Effector memory CD8-positive, alpha-beta T cell (primary cell): ENCODE results near the gene RNF208.

Experiments used
- ATAC-seq: fragments of 150-1000 bp; cut with Tn5 transposase; replicated peaks from 2 replicates; pipeline ENCODE4 v1.10.0; 2021; ENCODE audit warnings: mild to moderate bottlenecking, moderate library complexity
- DNase-seq, 3 experiments: peaks; one replicate each; pipeline ENCODE4 v3.0.0; 2021
- H3K27ac Mint-ChIP-seq, 2 donors: one replicate each; pipeline ENCODE4 v1.8.0; 2022; ENCODE audit warnings: mild to moderate bottlenecking in 2 of 2, mixed read lengths in 2 of 2, moderate library complexity in 2 of 2
- H3K27me3 Mint-ChIP-seq, 2 donors: one replicate each; pipeline ENCODE4 v1.8.0; 2022; ENCODE audit warnings: mixed read lengths in 2 of 2
- H3K36me3 Mint-ChIP-seq: one replicate; pipeline ENCODE4 v1.8.0; 2022; ENCODE audit warnings: mild to moderate bottlenecking, moderate library complexity, mixed read lengths; ENCODE audit not compliant: insufficient read depth
- H3K4me1 Mint-ChIP-seq, 2 donors: one replicate each; pipeline ENCODE4 v1.8.0; 2022; ENCODE audit warnings: low read depth in 2 of 2, mixed read lengths in 2 of 2
- H3K4me3 Mint-ChIP-seq, 2 donors: one replicate each; pipeline ENCODE4 v1.8.0; 2022; ENCODE audit warnings: mild to moderate bottlenecking in 2 of 2, mixed read lengths in 2 of 2, moderate library complexity in 2 of 2
- H3K9me3 Mint-ChIP-seq, 2 donors: one replicate each; pipeline ENCODE4 v1.8.0; 2022; ENCODE audit warnings: mixed read lengths in 2 of 2

RNF208 gene

DNA sequence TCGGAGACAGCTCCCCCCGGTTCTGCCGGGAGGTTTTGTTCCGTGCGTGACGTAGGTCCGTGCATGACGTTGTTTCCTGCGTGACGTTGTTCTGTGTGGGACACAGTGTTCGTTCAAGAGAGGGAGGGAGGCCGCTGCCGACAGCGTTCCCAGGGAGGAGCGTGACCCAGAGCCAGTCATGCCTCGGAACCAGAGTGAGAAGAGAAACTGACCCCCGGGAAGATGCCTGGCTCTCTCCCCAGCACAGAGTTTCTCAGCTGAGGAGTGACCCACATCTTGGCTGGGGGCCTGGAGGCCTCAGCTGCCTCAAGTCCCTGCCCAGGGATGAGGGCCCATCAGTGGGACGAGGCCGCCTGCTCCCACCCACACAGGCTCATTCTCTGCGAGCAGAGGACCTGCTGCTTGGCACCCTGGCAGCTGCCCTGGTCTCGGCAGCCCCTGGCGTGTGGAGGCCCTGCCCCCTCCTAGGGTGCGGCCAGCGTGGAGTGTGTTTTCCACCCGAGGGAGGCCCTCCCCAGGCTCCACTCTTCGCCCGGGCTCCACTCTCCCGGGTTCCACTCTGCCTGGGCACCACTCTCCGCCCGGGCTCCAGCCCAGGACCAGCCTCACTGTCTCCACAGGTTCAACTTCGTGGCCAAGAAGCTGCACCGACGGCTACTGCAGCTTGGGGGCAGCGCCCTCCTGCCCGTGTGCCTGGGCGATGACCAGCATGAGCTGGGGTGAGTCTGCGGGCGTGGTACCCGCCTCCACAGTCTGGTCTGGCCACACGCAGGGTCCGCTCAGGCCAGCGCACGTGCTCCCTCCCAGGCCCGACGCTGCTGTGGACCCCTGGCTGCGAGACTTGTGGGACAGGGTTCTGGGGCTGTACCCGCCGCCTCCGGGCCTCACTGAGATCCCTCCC, 8.6 kb downstream of the RNF208 start:
- no peak overlapping the region for H3K27ac Mint-ChIP-seq
- H3K36me3 Mint-ChIP-seq, result peaks cover 16% of the 10 kb centered on the region
- ATAC-seq (no peak), DNase-seq (no peak)
- peaks cover 0 to 5% of the 10 kb centered on the region in 2 donors for H3K4me1 Mint-ChIP-seq
- H3K4me3 Mint-ChIP-seq, result no peak overlapping the region
- H3K27me3 Mint-ChIP-seq, result no peaks in the 10 kb centered on the region
- no peaks in the 10 kb centered on the region for H3K9me3 Mint-ChIP-seq

DNA sequence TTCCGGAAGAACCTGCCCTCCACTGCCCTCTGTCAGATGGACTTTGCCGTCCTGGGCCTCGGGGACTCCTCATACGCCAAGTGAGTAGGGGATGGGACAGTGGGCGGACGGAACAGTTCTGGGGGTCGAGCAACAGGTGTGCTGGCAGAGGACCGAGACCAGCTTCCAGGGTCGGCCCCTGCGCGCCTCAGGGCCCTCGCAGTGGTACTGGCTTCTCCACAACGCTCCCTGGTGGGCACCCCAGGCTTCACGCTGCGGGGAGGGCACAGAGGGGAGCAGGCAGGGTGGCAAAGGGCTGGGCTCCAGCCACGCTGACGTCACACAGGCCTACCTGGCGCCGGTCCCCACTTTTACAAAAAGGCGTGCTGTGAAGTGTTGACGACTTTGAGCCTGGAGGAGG, 9.5 kb downstream of the RNF208 start:
- H3K9me3 Mint-ChIP-seq, result no peaks in the 10 kb centered on the region
- DNase-seq (no peak), ATAC-seq (no peak)
- peaks cover 21% of the 10 kb centered on the region for H3K36me3 Mint-ChIP-seq
- H3K27ac Mint-ChIP-seq, result no peak overlapping the region
- no peaks in the 10 kb centered on the region for H3K27me3 Mint-ChIP-seq
- H3K4me3 Mint-ChIP-seq, result no peak overlapping the region
- H3K4me1 Mint-ChIP-seq, result peaks cover 3 to 7% of the 10 kb centered on the region in 2 donors

DNA sequence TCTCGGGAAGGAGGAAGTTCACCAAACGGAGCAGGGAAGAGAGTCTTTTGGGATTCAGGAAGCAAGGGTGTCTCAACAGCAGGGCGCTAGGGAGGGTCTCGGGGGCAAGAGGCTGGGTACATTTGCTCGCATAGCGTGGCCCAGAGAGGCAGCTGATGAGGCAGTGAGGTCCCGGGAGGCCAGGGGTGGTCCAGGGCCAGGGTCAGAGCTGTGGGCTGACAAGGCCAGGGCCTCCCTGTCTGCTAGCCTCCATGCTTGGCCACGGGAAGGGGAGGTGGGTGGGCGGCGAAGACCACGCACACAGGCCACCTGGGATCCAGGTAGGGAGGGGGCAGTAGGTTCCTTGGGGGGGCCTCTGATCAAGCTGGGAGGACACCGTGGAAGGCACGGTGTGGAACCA, 10.5 kb downstream of the RNF208 start:
- H3K27ac Mint-ChIP-seq, result peak overlapping the region in 1 of 2 donors; percentile 72
- DNase-seq (no peak), ATAC-seq (no peak)
- peaks cover 13 to 17% of the 10 kb centered on the region in 2 donors for H3K4me1 Mint-ChIP-seq
- H3K9me3 Mint-ChIP-seq, result no peaks in the 10 kb centered on the region
- H3K36me3 Mint-ChIP-seq, result peaks cover 22% of the 10 kb centered on the region
- H3K4me3 Mint-ChIP-seq, result no peak overlapping the region
- no peaks in the 10 kb centered on the region for H3K27me3 Mint-ChIP-seq

DNA sequence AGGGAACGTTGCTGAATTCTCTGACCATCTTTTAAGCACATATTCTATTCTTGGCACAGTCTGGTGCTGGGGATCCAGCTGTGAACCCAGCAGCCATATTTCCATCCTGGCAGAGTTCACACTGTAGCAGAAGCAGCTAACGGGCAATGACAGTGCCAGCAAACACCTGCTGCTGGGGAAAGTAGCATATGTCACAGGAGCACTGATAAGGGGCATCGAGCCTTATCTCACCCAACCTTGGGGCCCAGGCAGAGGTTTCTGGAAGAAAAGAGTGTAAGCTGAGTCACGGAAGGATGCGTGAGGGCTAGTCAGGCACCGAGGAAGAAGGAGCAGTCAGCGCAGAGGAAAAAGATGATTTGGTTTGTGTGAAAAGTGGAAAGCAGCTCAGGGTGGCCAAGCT, 15.4 kb downstream of the RNF208 start:
- Mint-ChIP-seq H3K9me3 (no peaks in the 10 kb centered on the region), H3K4me1 (peaks cover 26 to 34% of the 10 kb centered on the region in 2 donors), H3K4me3 (peak overlapping the region; percentile 91 to 94), H3K36me3 (peaks cover 46% of the 10 kb centered on the region), H3K27ac (peak overlapping the region; percentile 96 to 97), H3K27me3 (no peaks in the 10 kb centered on the region)
- ATAC-seq (no peak), DNase-seq (no peak)

DNA sequence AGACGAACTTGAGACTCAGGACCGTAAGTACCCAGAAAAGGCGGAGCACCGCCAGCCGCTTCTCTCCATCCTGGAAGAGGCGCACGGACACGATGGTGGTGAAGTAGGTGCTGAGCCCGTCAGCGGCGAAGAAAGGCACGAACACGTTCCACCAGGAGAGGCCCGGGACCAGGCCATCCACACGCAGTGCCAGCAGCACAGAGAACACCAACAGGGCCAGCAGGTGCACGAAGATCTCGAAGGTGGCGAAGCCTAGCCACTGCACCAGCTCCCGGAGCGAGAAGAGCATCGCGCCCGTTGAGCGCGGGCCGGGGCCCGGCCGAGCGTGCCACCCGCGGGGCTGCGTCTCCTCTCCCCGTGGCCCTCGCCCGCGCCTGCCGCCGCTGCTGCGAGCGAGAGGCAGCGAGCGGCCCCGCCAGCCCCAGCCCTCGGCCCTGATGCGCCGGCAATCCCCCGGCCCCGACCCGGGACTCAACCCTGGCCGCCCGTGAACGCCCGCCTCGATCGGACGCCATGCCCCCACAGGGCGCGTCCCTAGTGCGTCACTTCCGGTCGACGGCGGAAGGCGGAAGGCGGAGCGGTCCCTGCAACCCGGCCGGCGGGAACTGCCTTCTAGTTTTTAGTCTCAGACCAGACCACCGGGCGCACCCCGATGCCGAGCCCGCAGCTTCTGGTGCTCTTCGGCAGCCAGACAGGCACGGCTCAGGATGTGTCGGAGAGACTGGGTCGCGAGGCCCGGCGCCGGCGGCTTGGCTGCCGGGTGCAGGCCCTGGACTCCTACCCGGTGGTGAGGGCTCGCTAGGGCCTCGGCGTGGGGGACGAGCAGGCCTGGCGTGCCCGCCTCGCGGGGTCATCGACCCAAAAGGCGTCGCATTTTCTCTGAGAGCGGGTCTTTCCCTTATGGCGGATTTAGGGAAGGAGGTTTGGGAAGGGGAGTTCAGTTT, 16.6 kb downstream of the RNF208 start, which contains the start of the genes NDOR1 and TMEM203:
NDOR1 (plus strand) TSS at position 575 of the 944 bp plus-strand sequence; CDS start at position 653, 78 bp downstream.
TMEM203 (minus strand) TSS at position 523 of the 944 bp plus-strand sequence; CDS start at position 289, 234 bp downstream.
- peaks cover 26 to 40% of the 10 kb centered on the region in 2 donors for H3K4me1 Mint-ChIP-seq
- DNase-seq (peak; percentile 93 to 95 (median 94)), ATAC-seq (peak; percentile 60)
- H3K27me3 Mint-ChIP-seq, result no peaks in the 10 kb centered on the region
- H3K27ac Mint-ChIP-seq, result peak within 1 kb of the TSS; percentile 96 to 97
- H3K4me3 Mint-ChIP-seq, result peak within 1 kb of the TSS; percentile 91 to 94
- no peaks in the 10 kb centered on the region for H3K9me3 Mint-ChIP-seq
- H3K36me3 Mint-ChIP-seq, result peaks cover 45% of the 10 kb centered on the region

DNA sequence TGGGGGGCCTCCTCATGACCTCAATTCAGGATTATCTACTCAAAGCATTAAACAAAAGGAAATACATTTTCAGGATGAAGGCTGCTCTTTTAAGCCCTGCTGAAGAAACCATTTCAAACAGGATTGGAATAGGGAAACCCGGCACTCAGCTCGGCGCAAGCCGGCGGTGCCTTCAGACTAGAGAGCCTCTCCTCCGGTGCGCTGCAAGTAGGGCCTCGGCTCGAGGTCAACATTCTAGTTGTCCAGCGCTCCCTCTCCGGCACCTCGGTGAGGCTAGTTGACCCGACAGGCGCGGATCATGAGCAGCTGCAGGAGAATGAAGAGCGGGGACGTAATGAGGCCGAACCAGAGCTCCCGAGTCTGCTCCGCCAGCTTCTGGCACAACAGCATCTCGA, 17.3 kb downstream of the RNF208 start:
- DNase-seq (no peak), ATAC-seq (no peak)
- Mint-ChIP-seq H3K36me3 (peaks cover 40% of the 10 kb centered on the region), H3K4me1 (peaks cover 26 to 40% of the 10 kb centered on the region in 2 donors), H3K9me3 (no peaks in the 10 kb centered on the region), H3K4me3 (peak overlapping the region; percentile 91 to 94), H3K27me3 (no peaks in the 10 kb centered on the region), H3K27ac (peak overlapping the region; percentile 96 to 97)

DNA sequence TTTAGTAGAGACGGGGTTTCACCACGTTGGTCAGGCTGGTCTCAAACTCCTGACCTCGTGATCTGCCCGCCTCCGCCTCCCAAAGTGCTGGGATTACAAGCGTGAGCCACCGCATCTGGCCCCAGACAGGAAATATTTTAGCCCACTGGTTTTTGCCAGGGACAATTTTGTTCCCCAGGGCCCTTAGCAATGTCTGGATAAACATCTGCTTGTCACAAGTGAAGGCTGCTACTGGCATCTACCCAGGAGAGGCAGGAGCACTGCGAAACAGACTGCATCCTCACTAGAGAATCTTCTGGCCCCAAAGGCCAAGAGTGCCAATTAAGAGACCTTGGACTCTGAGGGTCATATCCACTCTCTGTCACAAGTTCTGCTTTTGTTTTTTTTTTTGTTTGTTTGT, 19.1 kb downstream of the RNF208 start:
- Mint-ChIP-seq H3K27ac (no peak overlapping the region), H3K4me1 (peaks cover 29 to 40% of the 10 kb centered on the region in 2 donors), H3K9me3 (no peaks in the 10 kb centered on the region), H3K4me3 (peak overlapping the region in 1 of 2 donors; percentile 85), H3K36me3 (peaks cover 40% of the 10 kb centered on the region), H3K27me3 (no peaks in the 10 kb centered on the region)
- ATAC-seq (no peak), DNase-seq (no peak)

DNA sequence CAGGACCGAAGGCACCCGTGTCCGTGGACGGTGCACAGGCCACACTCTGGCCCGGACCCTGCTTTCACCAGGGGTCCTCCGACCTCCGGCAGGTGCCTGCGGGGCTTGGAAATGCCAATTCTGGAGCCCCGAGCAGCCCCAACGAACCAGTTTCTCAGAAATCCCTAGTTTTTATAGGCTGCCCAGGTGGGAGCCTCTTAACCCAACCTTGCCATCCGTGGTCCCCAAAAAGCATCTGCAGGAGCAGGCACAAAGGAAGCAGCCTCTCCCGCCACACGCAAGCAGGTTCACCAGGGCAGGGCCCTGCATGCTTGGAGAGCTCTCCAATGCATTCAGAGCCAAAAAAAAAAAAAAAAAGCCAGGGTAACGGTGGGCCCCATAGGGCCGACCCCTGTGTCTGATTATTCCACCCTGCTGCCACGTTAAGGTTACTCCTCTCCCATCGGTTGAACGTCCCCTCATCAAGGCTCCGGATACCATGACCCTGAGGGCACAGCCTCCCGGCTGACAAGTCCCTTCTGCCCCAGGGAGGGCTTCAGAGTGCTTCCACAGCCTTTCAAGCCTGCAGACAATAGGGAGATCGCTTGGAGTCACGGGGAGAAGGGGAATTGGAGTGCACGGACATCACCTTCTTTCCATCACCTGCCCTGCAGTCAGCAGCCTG, 20.7 kb downstream of the RNF208 start:
- H3K9me3 Mint-ChIP-seq, result no peaks in the 10 kb centered on the region
- peaks cover 14 to 27% of the 10 kb centered on the region in 2 donors for H3K4me1 Mint-ChIP-seq
- peak overlapping the region; percentile 85 for H3K4me3 Mint-ChIP-seq
- no peaks in the 10 kb centered on the region for H3K27me3 Mint-ChIP-seq
- DNase-seq, result no peak
- H3K36me3 Mint-ChIP-seq, result peaks cover 33% of the 10 kb centered on the region
- ATAC-seq, result no peak
- H3K27ac Mint-ChIP-seq, result peak overlapping the region; percentile 81 to 89

DNA sequence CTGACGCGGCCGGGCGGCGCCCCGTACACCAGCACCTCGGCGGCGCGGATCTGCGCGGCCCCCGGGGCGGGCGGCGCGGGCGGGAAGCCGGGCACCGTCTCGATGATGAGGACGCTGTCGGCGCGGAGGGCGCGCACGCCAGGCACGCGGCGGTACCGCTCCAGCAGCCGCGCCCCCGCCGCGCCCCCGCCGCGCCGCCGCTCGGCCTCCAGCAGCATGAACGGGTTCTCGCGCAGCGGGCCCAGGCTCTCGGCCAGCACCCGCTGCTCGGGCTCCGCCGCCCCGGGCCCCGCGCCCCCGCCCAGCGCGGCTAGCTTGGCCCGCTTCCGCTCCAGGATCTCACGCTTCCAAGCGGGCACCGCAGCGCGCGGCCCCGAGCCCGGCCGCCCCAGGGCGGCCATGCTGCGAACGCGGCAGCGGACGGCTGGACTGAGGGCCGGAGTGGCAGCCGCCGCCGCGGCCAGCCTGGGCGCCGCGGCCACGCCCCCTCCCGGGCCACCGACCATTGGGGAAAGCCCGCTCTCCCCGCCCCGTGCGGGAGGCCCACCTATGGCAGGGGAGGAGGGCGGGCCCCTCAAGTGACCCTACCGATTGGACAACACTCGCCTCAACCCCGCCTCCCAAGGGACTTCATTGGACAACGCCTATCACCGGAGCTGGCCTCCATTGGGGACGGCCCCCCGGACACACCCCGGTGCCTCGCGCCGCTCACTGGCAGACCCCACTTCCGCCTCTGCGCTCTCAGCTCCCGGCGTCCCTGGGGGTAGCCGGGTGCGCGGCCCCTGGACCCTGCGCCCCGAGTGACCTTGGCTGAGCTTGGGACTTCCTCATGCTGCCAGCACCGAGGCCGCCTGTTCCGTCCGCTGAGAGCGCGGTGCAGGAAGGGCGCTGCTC, 21.5 kb downstream of the RNF208 start, which contains the start of gene TPRN:
TPRN (minus strand) TSS at position 431 of the 894 bp plus-strand sequence; CDS start at position 401, 30 bp downstream.
- Mint-ChIP-seq H3K36me3 (peaks cover 25% of the 10 kb centered on the region), H3K27ac (peak within 1 kb of the TSS; percentile 81 to 89), H3K9me3 (no peaks in the 10 kb centered on the region), H3K4me3 (peak within 1 kb of the TSS; percentile 85), H3K27me3 (no peaks in the 10 kb centered on the region), H3K4me1 (peaks cover 8 to 20% of the 10 kb centered on the region in 2 donors)
- peak; percentile 97 to 98 (median 97) for DNase-seq
- ATAC-seq, result peak; percentile 90

DNA sequence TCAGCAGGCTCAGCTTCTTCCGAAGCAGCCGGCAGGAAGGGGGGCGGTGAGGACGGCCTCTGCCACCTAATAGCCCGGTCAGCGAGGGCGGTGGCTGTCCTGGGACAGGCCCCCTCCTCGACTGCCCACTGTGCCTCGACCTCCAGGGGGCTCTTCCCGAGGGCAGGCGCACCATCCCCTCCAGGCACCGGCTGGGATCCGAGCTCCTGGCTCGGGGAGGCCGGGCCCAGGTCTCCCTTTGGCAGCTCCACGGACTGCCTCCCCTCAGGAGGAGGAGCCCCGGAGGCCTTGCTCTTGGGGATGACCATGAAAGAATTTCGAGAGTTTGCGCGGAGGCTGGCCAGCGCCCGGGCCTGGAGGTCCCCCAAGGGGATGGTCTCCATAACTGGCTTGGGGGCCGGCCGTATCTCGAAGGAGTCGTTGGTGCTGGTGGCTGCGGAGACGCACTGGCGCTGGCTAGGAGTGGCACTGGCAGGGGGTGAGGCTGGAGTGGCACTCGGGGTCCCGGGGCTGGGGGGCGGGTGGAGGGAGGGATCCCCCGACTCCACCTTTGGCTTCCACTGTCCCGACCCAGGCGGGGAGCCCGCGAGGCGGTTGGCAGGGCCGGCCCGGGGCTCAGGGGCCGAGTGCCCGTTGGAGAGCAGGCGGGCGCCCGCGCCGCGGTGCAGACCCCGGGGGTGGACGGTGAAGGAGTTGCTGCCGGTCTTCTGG, 22.5 kb downstream of the RNF208 start:
- DNase-seq (no peak), ATAC-seq (no peak)
- H3K27ac Mint-ChIP-seq, result peak overlapping the region in 1 of 2 donors; percentile 83
- H3K9me3 Mint-ChIP-seq, result no peaks in the 10 kb centered on the region
- H3K4me1 Mint-ChIP-seq, result peaks cover 8 to 16% of the 10 kb centered on the region in 2 donors
- no peaks in the 10 kb centered on the region for H3K27me3 Mint-ChIP-seq
- H3K4me3 Mint-ChIP-seq, result peak overlapping the region; percentile 77 to 85
- H3K36me3 Mint-ChIP-seq, result peaks cover 15% of the 10 kb centered on the region

DNA sequence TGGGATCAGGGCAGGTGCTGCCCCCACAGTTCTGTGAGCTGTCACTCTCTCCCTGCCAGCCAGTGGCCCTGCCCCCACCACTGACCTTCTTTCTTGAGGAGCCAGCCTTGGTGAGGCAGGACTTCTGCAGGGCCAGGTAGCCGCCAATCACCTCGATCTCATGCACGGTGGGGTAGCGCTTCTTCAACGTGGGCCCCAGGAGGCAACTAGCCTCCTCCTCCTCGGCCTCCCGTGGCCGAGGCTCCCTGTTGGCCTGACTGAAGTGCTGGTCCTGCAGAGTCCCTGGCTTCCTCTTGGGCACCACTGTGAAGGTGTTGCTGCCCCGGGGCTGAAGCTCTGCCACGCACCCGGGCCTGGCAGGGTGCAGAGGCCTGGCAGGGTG, 23.1 kb downstream of the RNF208 start:
- Mint-ChIP-seq H3K27ac (no peak overlapping the region), H3K9me3 (no peaks in the 10 kb centered on the region), H3K4me1 (peaks cover 8 to 14% of the 10 kb centered on the region in 2 donors), H3K4me3 (peak overlapping the region in 1 of 2 donors; percentile 85), H3K36me3 (peaks cover 8% of the 10 kb centered on the region), H3K27me3 (no peaks in the 10 kb centered on the region)
- DNase-seq (no peak), ATAC-seq (no peak)
